ENCODE results near the gene PLS1.
"Not testable (repeated sequence)": the region's sequence is repeated elsewhere in the genome, so short reads cannot be mapped to it uniquely, and the experiment has no call there.

PLS1 gene

GRCh38 chr3:142680710-142681109, 84.5 kb downstream of the PLS1 start:
- H3K27ac Mint-ChIP-seq = no peak overlapping the region
- no peaks in the 10 kb centered on the region for H3K4me1 Mint-ChIP-seq
- no peaks in the 10 kb centered on the region for H3K36me3 Mint-ChIP-seq
- H3K27me3 Mint-ChIP-seq = no peaks in the 10 kb centered on the region
- H3K4me3 Mint-ChIP-seq = no peak overlapping the region
- no peaks in the 10 kb centered on the region for H3K9me3 Mint-ChIP-seq

GRCh38 chr3:142690613-142691012, 94.4 kb downstream of the PLS1 start:
- no peak overlapping the region for H3K4me3 Mint-ChIP-seq
- H3K9me3 Mint-ChIP-seq = no peaks in the 10 kb centered on the region
- no peaks in the 10 kb centered on the region for H3K27me3 Mint-ChIP-seq
- H3K27ac Mint-ChIP-seq = no peak overlapping the region
- no peaks in the 10 kb centered on the region for H3K4me1 Mint-ChIP-seq
- H3K36me3 Mint-ChIP-seq = peaks cover 5% of the 10 kb centered on the region

- Mint-ChIP-seq H3K9me3 (no peaks in the 10 kb centered on the region), H3K27me3 (no peaks in the 10 kb centered on the region), H3K27ac (no peak overlapping the region), H3K4me3 (no peak overlapping the region), H3K4me1 (no peaks in the 10 kb centered on the region), H3K36me3 (peaks cover 3% of the 10 kb centered on the region)
These were observed 95.3 kb downstream of the PLS1 start for GRCh38 chr3:142691527-142691926.

GRCh38 chr3:142693136-142693853, 97.1 kb downstream of the PLS1 start:
- Mint-ChIP-seq H3K9me3 (no peaks in the 10 kb centered on the region), H3K4me1 (no peaks in the 10 kb centered on the region), H3K4me3 (no peak overlapping the region), H3K36me3 (no peaks in the 10 kb centered on the region), H3K27me3 (no peaks in the 10 kb centered on the region), H3K27ac (no peak overlapping the region)

- no peaks in the 10 kb centered on the region for H3K9me3 Mint-ChIP-seq
- no peak overlapping the region for H3K27ac Mint-ChIP-seq
- H3K27me3 Mint-ChIP-seq = no peaks in the 10 kb centered on the region
- H3K4me1 Mint-ChIP-seq = no peaks in the 10 kb centered on the region
- no peaks in the 10 kb centered on the region for H3K36me3 Mint-ChIP-seq
- H3K4me3 Mint-ChIP-seq = no peak overlapping the region
These were observed 98.0 kb downstream of the PLS1 start for GRCh38 chr3:142694225-142694624.

GRCh38 chr3:142705198-142705597, 109.0 kb downstream of the PLS1 start:
- no peak overlapping the region for H3K4me3 Mint-ChIP-seq
- H3K4me1 Mint-ChIP-seq = no peaks in the 10 kb centered on the region
- H3K27ac Mint-ChIP-seq = no peak overlapping the region
- H3K27me3 Mint-ChIP-seq = peaks cover 1% of the 10 kb centered on the region
- H3K36me3 Mint-ChIP-seq = no peaks in the 10 kb centered on the region
- no peaks in the 10 kb centered on the region for H3K9me3 Mint-ChIP-seq

GRCh38 chr3:142706321-142707127, 110.3 kb downstream of the PLS1 start:
- no peaks in the 10 kb centered on the region for H3K4me1 Mint-ChIP-seq

GRCh38 chr3:142709207-142709606, 113.0 kb downstream of the PLS1 start:
- Mint-ChIP-seq H3K27ac (no peak overlapping the region), H3K4me1 (no peaks in the 10 kb centered on the region), H3K27me3 (peaks cover 5% of the 10 kb centered on the region), H3K36me3 (no peaks in the 10 kb centered on the region), H3K9me3 (no peaks in the 10 kb centered on the region), H3K4me3 (no peak overlapping the region)

More at GRCh38 chr3:142706321-142707127, 110.3 kb downstream of the PLS1 start:
- Mint-ChIP-seq H3K36me3 (no peaks in the 10 kb centered on the region), H3K9me3 (no peaks in the 10 kb centered on the region), H3K27ac (no peak overlapping the region), H3K4me3 (no peak overlapping the region), H3K27me3 (peaks cover 1% of the 10 kb centered on the region)

- H3K27ac Mint-ChIP-seq = not testable (repeated sequence)
These were observed 118.7 kb downstream of the PLS1 start for GRCh38 chr3:142714882-142715281.

GRCh38 chr3:142716102-142716501, 119.9 kb downstream of the PLS1 start:
- H3K27me3 Mint-ChIP-seq = peaks cover 21% of the 10 kb centered on the region
- H3K4me3 Mint-ChIP-seq = no peak overlapping the region
- no peak overlapping the region for H3K27ac Mint-ChIP-seq
- H3K36me3 Mint-ChIP-seq = no peaks in the 10 kb centered on the region
- H3K9me3 Mint-ChIP-seq = no peaks in the 10 kb centered on the region
- H3K4me1 Mint-ChIP-seq = no peaks in the 10 kb centered on the region

More at GRCh38 chr3:142714882-142715281, 118.7 kb downstream of the PLS1 start:
- not testable (repeated sequence) for H3K4me3 Mint-ChIP-seq, H3K36me3 Mint-ChIP-seq, H3K4me1 Mint-ChIP-seq, H3K9me3 Mint-ChIP-seq
- H3K27me3 Mint-ChIP-seq = peaks cover 21% of the 10 kb centered on the region

GRCh38 chr3:142723665-142723967, 127.4 kb downstream of the PLS1 start:
- Mint-ChIP-seq H3K4me3 (peak overlapping the region; percentile 84), H3K27ac (no peak overlapping the region), H3K36me3 (no peaks in the 10 kb centered on the region), H3K4me1 (peaks cover 13% of the 10 kb centered on the region), H3K9me3 (no peaks in the 10 kb centered on the region), H3K27me3 (peaks cover 11% of the 10 kb centered on the region)

- H3K4me1 Mint-ChIP-seq = peaks cover 13% of the 10 kb centered on the region
- peaks cover 8% of the 10 kb centered on the region for H3K27me3 Mint-ChIP-seq
- H3K9me3 Mint-ChIP-seq = no peaks in the 10 kb centered on the region
- H3K27ac Mint-ChIP-seq = peak within 1 kb of the TSS; percentile 84
- H3K4me3 Mint-ChIP-seq = peak within 1 kb of the TSS; percentile 90
- no peaks in the 10 kb centered on the region for H3K36me3 Mint-ChIP-seq
These were observed 127.9 kb downstream of the PLS1 start, which contains the start of gene TRPC1 for GRCh38 chr3:142723968-142724681. Gene TRPC1, plus strand, starts transcription at chr3:142724034. Its CDS starts 526 bp downstream, at chr3:142724560.

- Mint-ChIP-seq H3K27ac (peak overlapping the region; percentile 52), H3K27me3 (peaks cover 7% of the 10 kb centered on the region), H3K36me3 (no peaks in the 10 kb centered on the region), H3K4me3 (peak overlapping the region; percentile 90), H3K4me1 (peaks cover 13% of the 10 kb centered on the region), H3K9me3 (no peaks in the 10 kb centered on the region)
These were observed 128.6 kb downstream of the PLS1 start for GRCh38 chr3:142724682-142725356.

GRCh38 chr3:142725357-142725739, 129.2 kb downstream of the PLS1 start:
- Mint-ChIP-seq H3K27me3 (peaks cover 7% of the 10 kb centered on the region), H3K4me3 (peak overlapping the region; percentile 90), H3K36me3 (no peaks in the 10 kb centered on the region), H3K4me1 (peaks cover 13% of the 10 kb centered on the region), H3K9me3 (no peaks in the 10 kb centered on the region), H3K27ac (no peak overlapping the region)

GRCh38 chr3:142726017-142726416, 129.8 kb downstream of the PLS1 start:
- Mint-ChIP-seq H3K36me3 (no peaks in the 10 kb centered on the region), H3K27ac (no peak overlapping the region), H3K4me3 (no peak overlapping the region), H3K27me3 (peaks cover 7% of the 10 kb centered on the region), H3K9me3 (no peaks in the 10 kb centered on the region), H3K4me1 (peaks cover 13% of the 10 kb centered on the region)

Measured in activated naive CD4-positive, alpha-beta T cell treated with anti-CD3 and anti-CD28 coated beads, Interleukin-2, amount 50 U/mL, for 24 hours (primary cell).